Right lobe of liver (tissue), 6 donors: Measurements from ENCODE around the gene SYNE3. TPM values are rescaled to one million over a fixed set of nuclear protein-coding genes. Genes with fewer than 3 reads are reported as not detected.

Source experiments
- ATAC-seq, 4 donors: fragments of 200-7000 bp; cut with Tn5 transposase; one replicate each; pipeline ENCODE4 v1.9.1; 2020; ENCODE audit warnings: mild to moderate bottlenecking in 4 of 4, moderate library complexity in 4 of 4
- DNase-seq, 3 donors: peaks; one replicate each; pipeline ENCODE4 v3.0.0-alpha.2; 2020
- H3K27ac ChIP-seq, 3 donors: fragments of 200-600 bp; one replicate each; pipeline ENCODE4 v1.8.0; 2022
- H3K27me3 ChIP-seq, 2 donors: fragments of 200-600 bp; one replicate each; pipeline ENCODE4 v1.8.0; 2022
- H3K36me3 ChIP-seq, 4 donors: fragments of 200-600 bp; sonication (generic) in 1 of 4; one replicate each; pipeline versions ENCODE4 v1.5.1 to v1.8.0; 2017 to 2022; ENCODE audit warnings: control low read depth in 1 of 4
- H3K4me1 ChIP-seq, 4 donors: fragments of 200-600 bp; sonication (generic) in 1 of 4; one replicate each; pipeline versions ENCODE4 v1.5.1 to v1.8.0; 2017 to 2022; ENCODE audit warnings: control low read depth in 1 of 4
- H3K4me3 ChIP-seq, 3 donors: fragments of 200-600 bp; one replicate each; pipeline ENCODE4 v1.8.0; 2022
- H3K9me3 ChIP-seq, 4 donors: fragments of 200-600 bp; sonication (generic) in 1 of 4; one replicate each; pipeline versions ENCODE4 v1.5.1 to v1.8.0; 2017 to 2022; ENCODE audit warnings: control low read depth in 1 of 4
- POLR2A ChIP-seq: fragments of 450-650 bp; IDR thresholded peaks from one replicate; pipeline ENCODE4 v1.6.1; 2017; ENCODE audit warnings: antibody characterized with exemption, mild to moderate bottlenecking
- WGBS: methylation state at CpG from one replicate; pipeline ENCODE4 v1.1.6; 2018; ENCODE audit warnings: low coverage, low lambda C conversion rate; ENCODE audit not compliant: insufficient coverage; ENCODE audit errors: missing lambda C conversion rate; 5-methylcytosine and 5-hydroxymethylcytosine counted together
- intact Hi-C, 2 donors: fragments of 100-400 bp; cut with DNase I; formaldehyde crosslinking; loops; one replicate each; pipeline versions ENCODE4 v1.11.2 to v1.14.1; 2022
- total RNA-seq, 6 experiments: library from RNA; depleted of rRNA in 2 of 6; stranded (reverse); fragments of >200 nt in 2 of 6; fragmentation: NEBNext Ultra II Directional in 3 of 6; extraction: Animal tissue kit (Norgen Biotek cat#: 25700) in 3 of 6; gene quantifications; one replicate each; pipeline versions ENCODE4 v1.1.0 to v1.2.4, GENCODE V29; 2016 to 2023
- TF ChIP-seq, protein P1 (sequence below), 4 donors: fragments of 200-600 bp in 3 of 4; fragments of 450-650 bp in 1 of 4; IDR thresholded peaks; one replicate each; pipeline versions ENCODE4 v1.5.1 to v1.8.0; 2016 to 2022; ENCODE audit warnings: antibody characterized with exemption in 4 of 4, mild to moderate bottlenecking in 2 of 4
- donor health status: DM: no; HTN: yes; CAD: no.
- donor health status: DM: no; HTN: no; CAD: no.
- donor health status: DM: no; HTN: no; CAD: no.
- donor health status: DM: no; HTN: yes; CAD: no.
- donor health status: DM: no; HTN: yes; CAD: no.

The SYNE3 gene
- total RNA-seq, 6 experiments from 2014 or later: 3.7 to 11.6 (median 5.0) TPM

DNA sequence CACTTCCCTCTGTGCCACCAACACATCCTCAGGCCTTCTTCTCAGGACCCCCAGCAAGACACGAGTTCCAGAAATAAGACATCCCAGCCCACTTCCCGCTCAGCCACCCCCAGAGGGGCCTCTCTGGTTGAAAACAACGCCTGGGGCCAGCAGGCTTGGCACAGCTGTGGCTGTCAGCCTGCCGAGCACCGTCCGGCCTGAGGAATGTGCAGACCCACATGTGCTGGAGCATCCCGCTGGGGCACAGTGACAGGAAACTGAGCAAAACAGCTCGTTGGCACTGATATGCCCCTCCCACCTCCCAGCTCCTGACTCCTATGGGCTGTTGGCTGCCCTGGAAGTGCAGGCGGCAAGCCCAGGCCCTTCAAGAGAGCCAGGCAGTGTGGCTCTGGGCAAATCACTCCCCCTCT, 1.4 kb downstream of the SYNE3 start:
- no peaks in the 10 kb centered on the region for H3K27me3 ChIP-seq
- WGBS: 20% methylated on average over 3 of the region's 9 CpGs
- peaks cover 0 to 31% (median 2%) of the 10 kb centered on the region in 4 donors for H3K4me1 ChIP-seq
- H3K36me3 ChIP-seq: no peaks in the 10 kb centered on the region
- peak overlapping the region in 2 of 3 donors; percentile 81 to 89 for H3K4me3 ChIP-seq
- no peaks in the 10 kb centered on the region for H3K9me3 ChIP-seq
- peak; percentile 10 to 34 (median 24) for ATAC-seq
- peak in 1 of 3 donors; percentile 35 for DNase-seq
- peak overlapping the region in 2 of 3 donors; percentile 62 to 67 for H3K27ac ChIP-seq
- intact Hi-C loops: no loop called here
- TF ChIP-seq POLR2A: no peak
- TF ChIP-seq, protein P1, sequence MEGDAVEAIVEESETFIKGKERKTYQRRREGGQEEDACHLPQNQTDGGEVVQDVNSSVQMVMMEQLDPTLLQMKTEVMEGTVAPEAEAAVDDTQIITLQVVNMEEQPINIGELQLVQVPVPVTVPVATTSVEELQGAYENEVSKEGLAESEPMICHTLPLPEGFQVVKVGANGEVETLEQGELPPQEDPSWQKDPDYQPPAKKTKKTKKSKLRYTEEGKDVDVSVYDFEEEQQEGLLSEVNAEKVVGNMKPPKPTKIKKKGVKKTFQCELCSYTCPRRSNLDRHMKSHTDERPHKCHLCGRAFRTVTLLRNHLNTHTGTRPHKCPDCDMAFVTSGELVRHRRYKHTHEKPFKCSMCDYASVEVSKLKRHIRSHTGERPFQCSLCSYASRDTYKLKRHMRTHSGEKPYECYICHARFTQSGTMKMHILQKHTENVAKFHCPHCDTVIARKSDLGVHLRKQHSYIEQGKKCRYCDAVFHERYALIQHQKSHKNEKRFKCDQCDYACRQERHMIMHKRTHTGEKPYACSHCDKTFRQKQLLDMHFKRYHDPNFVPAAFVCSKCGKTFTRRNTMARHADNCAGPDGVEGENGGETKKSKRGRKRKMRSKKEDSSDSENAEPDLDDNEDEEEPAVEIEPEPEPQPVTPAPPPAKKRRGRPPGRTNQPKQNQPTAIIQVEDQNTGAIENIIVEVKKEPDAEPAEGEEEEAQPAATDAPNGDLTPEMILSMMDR (IDR thresholded peaks at IDR 0.05): no peak

DNA sequence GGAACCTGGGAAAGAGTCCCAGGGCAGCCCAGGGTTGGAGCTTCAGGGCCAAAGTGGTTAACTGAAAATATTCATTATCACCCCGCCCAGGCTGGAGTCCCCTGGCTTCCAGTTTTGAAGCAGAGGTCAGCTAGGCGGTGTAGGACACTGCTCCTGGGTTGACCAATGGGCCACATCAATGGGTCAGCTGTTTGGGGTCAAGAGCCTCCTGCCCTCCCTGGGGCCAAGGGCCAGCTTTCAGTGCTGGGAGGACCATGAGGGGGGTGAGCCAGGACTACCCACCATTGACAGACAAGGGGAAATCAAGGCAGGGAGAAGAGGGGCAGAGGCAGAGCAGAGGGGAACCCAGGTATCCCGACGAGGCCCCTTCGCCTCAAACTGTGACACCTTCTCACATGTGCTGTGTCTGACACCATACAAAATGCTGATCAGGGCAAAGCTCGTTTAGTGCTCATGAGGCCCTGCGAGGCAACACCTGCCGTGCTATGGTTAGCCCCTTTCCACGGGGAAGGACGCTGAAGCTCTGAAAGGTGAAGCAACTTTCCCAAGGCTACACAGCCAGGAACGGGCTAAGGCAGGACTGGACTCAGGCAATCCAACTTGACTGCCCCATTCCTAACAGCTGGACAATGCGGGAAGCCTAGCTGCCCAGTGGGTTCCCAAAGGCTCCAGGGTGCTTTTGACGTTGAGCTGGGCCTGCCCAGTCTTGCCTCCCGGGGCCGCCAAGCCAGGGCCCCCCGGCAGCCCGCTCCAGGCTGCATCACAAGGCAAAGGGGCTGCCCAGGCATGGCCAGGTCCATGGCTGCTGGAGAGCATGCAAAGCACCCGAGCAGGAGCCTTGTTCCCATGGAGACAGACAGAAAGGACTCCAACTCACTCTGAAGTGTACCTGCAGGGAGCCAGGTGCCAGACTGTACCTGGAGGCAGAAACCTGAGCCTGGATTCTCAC, 2.0 kb downstream of the SYNE3 start:
- no peaks in the 10 kb centered on the region for H3K27me3 ChIP-seq
- no peaks in the 10 kb centered on the region for H3K36me3 ChIP-seq
- 21% methylated on average over 6 of the region's 18 CpGs for WGBS
- peak in 2 of 3 donors; percentile 74 to 82 for DNase-seq
- no peaks in the 10 kb centered on the region for H3K9me3 ChIP-seq
- peak overlapping the region in 2 of 3 donors; percentile 15 to 62 for H3K27ac ChIP-seq
- peaks cover 0 to 31% (median 2%) of the 10 kb centered on the region in 4 donors for H3K4me1 ChIP-seq
- H3K4me3 ChIP-seq: peak overlapping the region in 1 of 3 donors; percentile 81
- intact Hi-C loops: no loop called here
- TF ChIP-seq POLR2A: no peak
- TF ChIP-seq, protein P1 (IDR thresholded peaks at IDR 0.05): no peak
- peak in 3 of 4 donors; percentile 7 to 61 (median 47) for ATAC-seq

DNA sequence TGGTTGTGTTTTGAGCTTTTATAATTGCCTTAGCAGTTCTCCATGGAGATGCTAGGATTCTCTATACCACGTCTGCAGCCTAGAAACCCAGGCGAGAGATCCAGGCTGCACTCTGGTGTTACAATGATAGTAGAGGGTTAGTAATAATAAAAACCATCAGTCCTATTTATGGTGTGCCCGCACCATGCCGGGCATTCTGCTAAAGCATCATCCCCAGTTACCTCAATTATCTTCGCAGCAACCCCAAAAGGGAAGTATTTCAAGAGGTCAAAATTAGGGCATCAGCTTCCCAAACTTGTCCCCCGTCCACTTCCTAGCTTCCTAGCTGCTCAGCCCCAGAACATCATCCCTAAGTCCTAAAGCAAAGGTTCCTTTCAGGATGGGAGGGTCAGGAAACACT, 3.2 kb downstream of the SYNE3 start:
- Histone ChIP-seq H3K4me3 (no peak overlapping the region), H3K9me3 (no peaks in the 10 kb centered on the region), H3K27ac (no peak overlapping the region), H3K27me3 (no peaks in the 10 kb centered on the region), H3K36me3 (no peaks in the 10 kb centered on the region), H3K4me1 (peaks cover 0 to 31% (median 2%) of the 10 kb centered on the region in 4 donors)
- DNase-seq: no peak
- intact Hi-C loops: no loop called here
- TF ChIP-seq, protein P1 (IDR thresholded peaks at IDR 0.05): no peak
- TF ChIP-seq POLR2A: no peak
- WGBS: 55% methylated on average over 6 of the region's 6 CpGs
- ATAC-seq: no peak

DNA sequence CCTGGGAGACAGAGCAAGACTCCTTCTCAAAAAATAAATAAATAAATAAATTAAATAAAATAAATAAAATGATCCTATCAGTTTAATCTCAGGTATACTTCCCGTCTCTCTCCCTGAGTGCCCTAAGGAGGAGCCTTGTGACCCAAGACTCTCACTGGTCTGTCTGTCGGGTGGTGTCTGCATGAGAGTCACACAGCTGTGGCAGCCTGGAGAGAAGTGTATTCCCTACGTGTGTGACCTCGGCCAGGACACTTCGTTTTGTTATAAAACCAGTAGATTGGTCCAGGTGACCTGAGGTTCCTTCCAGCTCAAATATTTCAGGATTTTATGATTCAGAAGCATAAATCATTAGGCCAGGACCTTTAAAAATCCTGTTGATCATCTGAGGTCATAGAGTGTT, 4.8 kb downstream of the SYNE3 start:
- ATAC-seq (no peak), DNase-seq (no peak)
- H3K9me3 ChIP-seq: no peaks in the 10 kb centered on the region
- H3K4me1 ChIP-seq: peaks cover 0 to 34% (median 9%) of the 10 kb centered on the region in 4 donors
- TF ChIP-seq, protein P1 (IDR thresholded peaks at IDR 0.05): no peak
- no peak for TF ChIP-seq POLR2A
- no peaks in the 10 kb centered on the region for H3K27me3 ChIP-seq
- H3K36me3 ChIP-seq: no peaks in the 10 kb centered on the region
- 83% methylated on average over 2 of the region's 5 CpGs for WGBS
- no peak overlapping the region for H3K27ac ChIP-seq
- intact Hi-C loops: no loop called here
- no peak overlapping the region for H3K4me3 ChIP-seq
